Right ventricle myocardium inferior (tissue), 1 donor: ENCODE data around the gene DPT. TPM values are rescaled to one million over a fixed set of nuclear protein-coding genes. Genes with fewer than 3 reads are reported as not detected.

Experiments
- total RNA-seq: library from RNA; stranded (reverse); fragmentation: NEBNext Ultra II Directional; extraction: Animal tissue kit (Norgen Biotek cat#: 25700); gene quantifications from one replicate; pipeline ENCODE4 v1.2.1, GENCODE V29; 2021
- donor health status: DM: no; HTN: yes; CAD: no; lungs with severe emphysema.

DPT gene
- total RNA-seq, 1 donor from 2014 or later = 42.0 TPM

Other genes starting within 250 kb of the DPT start
- gene XCL2, start 185.2 kb downstream of the DPT start, total RNA-seq = not detected
- 0.57 TPM for gene XCL1, start 152.6 kb downstream of the DPT start, total RNA-seq